ENCODE measurements around the gene SULT2B1. TPM values are rescaled to one million over a fixed set of nuclear protein-coding genes. Genes with fewer than 3 reads are reported as not detected.
A peak's percentile ranks its signal among the peaks of the same experiment; 100 is the strongest.

The SULT2B1 gene
- polyA plus RNA-seq, 1 experiment = 0.25 TPM

- Histone ChIP-seq H3K36me3 (ENCODE audit: control insufficient read depth, insufficient read depth, low read length) (no peaks in the 10 kb centered on the region), H3K27me3 (ENCODE audit: control insufficient read depth, insufficient read depth, low read length) (peaks cover 2% of the 10 kb centered on the region; the same call in 1 of the 2 replicates), H3K4me3 (ENCODE audit: low read depth, low read length) (no peak overlapping the region)
- TF ChIP-seq CTCF (IDR thresholded peaks at IDR 0.05; ENCODE audit: insufficient read depth, low read depth, low read length) = no peak
- CTCF ChIA-PET = interaction anchor here (1.0 to 1.3 kb wide), 3 partner anchors 30 to 263 kb away, joined by 3 to 5 read pairs (median 3); no protein-coding TSS in a partner anchor
- POLR2A ChIA-PET = interaction anchor here (0.5 kb wide), 1 partner anchor 231 kb away, joined by 3 read pairs; no protein-coding TSS in a partner anchor
- peak; percentile 39 for DNase-seq (ENCODE audit: low read depth)
Measured at GRCh38 chr19:48553676-48554384, 1.9 kb downstream of the SULT2B1 start.

GRCh38 chr19:48554385-48555091 is 2.6 kb downstream of the SULT2B1 start:
- POLR2A ChIA-PET = no interaction called here
- H3K36me3 ChIP-seq (ENCODE audit: control insufficient read depth, insufficient read depth, low read length) = no peaks in the 10 kb centered on the region
- peaks cover 2% of the 10 kb centered on the region; the same call in 1 of the 2 replicates for H3K27me3 ChIP-seq (ENCODE audit: control insufficient read depth, insufficient read depth, low read length)
- CTCF ChIA-PET = interaction anchor here (1.0 to 1.3 kb wide), 4 partner anchors 30 to 264 kb away, joined by 3 to 5 read pairs (median 4); no protein-coding TSS in a partner anchor
- no peak for TF ChIP-seq CTCF (IDR thresholded peaks at IDR 0.05; ENCODE audit: insufficient read depth, low read depth, low read length)
- no peak overlapping the region for H3K4me3 ChIP-seq (ENCODE audit: low read depth, low read length)
- no peak for DNase-seq (ENCODE audit: low read depth)

GRCh38 chr19:48556163-48556562 is 4.2 kb downstream of the SULT2B1 start:
- H3K27me3 ChIP-seq (ENCODE audit: control insufficient read depth, insufficient read depth, low read length) = no peaks in the 10 kb centered on the region
- H3K36me3 ChIP-seq (ENCODE audit: control insufficient read depth, insufficient read depth, low read length) = no peaks in the 10 kb centered on the region
- TF ChIP-seq CTCF (IDR thresholded peaks at IDR 0.05; ENCODE audit: insufficient read depth, low read depth, low read length) = no peak
- CTCF ChIA-PET = interaction anchor here (0.7 to 1.2 kb wide), 2 partner anchors 15 to 28 kb away, joined by 3 to 4 read pairs; no protein-coding TSS in a partner anchor
- no peak for DNase-seq (ENCODE audit: low read depth)
- POLR2A ChIA-PET = no interaction called here
- no peak overlapping the region for H3K4me3 ChIP-seq (ENCODE audit: low read depth, low read length)

GRCh38 chr19:48556825-48557224 is 4.9 kb downstream of the SULT2B1 start:
- no peaks in the 10 kb centered on the region for H3K27me3 ChIP-seq (ENCODE audit: control insufficient read depth, insufficient read depth, low read length)
- ChIA-PET CTCF (interaction anchor here (0.7 kb wide), 1 partner anchor 16 kb away, joined by 3 read pairs; no protein-coding TSS in a partner anchor), POLR2A (no interaction called here)
- TF ChIP-seq CTCF (IDR thresholded peaks at IDR 0.05; ENCODE audit: insufficient read depth, low read depth, low read length) = no peak
- no peaks in the 10 kb centered on the region for H3K36me3 ChIP-seq (ENCODE audit: control insufficient read depth, insufficient read depth, low read length)
- H3K4me3 ChIP-seq (ENCODE audit: low read depth, low read length) = no peak overlapping the region
- no peak for DNase-seq (ENCODE audit: low read depth)

- POLR2A ChIA-PET = no interaction called here
- Histone ChIP-seq H3K27me3 (ENCODE audit: control insufficient read depth, insufficient read depth, low read length) (no peaks in the 10 kb centered on the region), H3K36me3 (ENCODE audit: control insufficient read depth, insufficient read depth, low read length) (no peaks in the 10 kb centered on the region), H3K4me3 (ENCODE audit: low read depth, low read length) (no peak overlapping the region)
- TF ChIP-seq CTCF (IDR thresholded peaks at IDR 0.05; ENCODE audit: insufficient read depth, low read depth, low read length) = no peak
- CTCF ChIA-PET = interaction anchor here (1.6 kb wide), 1 partner anchor 68 kb away, joined by 4 read pairs; no protein-coding TSS in a partner anchor
- no peak for DNase-seq (ENCODE audit: low read depth)
Measured at GRCh38 chr19:48558018-48558684, 6.2 kb downstream of the SULT2B1 start.
